GDM1 (cell line): ENCODE measurements around the gene AUTS2.

Experiments
- DNase-seq: peaks from one replicate; lab custom pipeline; 2025; lab: John Stamatoyannopoulos, UW

Gene AUTS2

DNA sequence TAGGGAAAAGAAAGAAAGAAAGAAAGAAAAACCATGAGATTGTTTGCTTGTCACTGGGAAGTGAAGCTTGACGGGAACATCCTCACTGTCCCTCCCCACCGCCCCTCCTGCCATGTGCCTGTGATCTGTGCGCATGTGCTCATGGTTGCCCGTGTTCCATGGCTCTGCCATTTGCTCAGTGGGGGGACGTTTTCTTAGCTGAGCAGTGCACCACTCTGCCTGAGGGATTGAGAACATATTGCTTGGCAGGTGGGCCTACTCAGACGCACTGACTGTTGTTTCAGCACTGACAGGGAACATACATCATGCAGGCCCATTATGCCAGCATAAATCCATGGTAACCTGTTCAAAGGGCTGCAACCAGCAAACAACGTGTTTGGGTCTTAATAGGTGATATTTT lies 785.7 kb downstream of the AUTS2 start:
- DNase-seq, result no peak

DNA sequence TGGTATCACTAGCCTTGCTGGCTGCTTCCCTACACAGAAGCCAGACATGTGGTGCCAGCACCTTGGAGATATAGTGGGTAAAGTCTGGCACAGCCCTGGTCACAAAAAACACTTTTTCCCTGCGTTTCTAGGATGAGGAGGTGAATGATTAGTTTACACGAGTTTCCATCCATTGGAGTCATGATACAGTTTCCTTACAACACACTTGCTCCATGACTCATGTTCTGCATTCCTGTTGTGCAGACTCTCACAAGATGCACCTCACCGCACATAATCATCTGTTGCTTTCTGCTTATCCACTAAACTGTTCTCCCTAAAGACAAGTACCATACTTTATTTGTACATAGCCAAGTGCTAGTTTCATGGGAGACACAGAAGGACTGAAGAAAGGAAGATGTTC lies 786.6 kb downstream of the AUTS2 start:
- DNase-seq, result no peak

DNA sequence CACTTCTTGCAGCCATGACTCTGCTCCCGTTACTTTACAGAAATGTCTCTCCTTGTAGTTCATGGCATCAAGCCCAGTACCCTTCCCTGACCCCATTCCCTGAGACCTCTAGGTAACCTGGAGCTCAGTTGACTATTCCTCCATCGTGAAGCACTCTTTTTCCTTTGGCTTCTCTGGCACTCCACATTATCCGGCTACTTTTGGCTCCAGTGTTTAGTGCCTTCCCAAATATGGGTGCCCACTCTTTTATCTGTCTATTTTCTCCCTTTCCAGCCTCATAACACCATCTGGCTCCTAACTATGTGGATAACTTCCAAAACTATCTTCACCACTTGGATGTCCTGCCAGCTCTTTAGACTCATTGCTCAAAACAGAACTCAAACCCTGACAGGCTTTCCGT lies 788.9 kb downstream of the AUTS2 start:
- DNase-seq, result no peak

DNA sequence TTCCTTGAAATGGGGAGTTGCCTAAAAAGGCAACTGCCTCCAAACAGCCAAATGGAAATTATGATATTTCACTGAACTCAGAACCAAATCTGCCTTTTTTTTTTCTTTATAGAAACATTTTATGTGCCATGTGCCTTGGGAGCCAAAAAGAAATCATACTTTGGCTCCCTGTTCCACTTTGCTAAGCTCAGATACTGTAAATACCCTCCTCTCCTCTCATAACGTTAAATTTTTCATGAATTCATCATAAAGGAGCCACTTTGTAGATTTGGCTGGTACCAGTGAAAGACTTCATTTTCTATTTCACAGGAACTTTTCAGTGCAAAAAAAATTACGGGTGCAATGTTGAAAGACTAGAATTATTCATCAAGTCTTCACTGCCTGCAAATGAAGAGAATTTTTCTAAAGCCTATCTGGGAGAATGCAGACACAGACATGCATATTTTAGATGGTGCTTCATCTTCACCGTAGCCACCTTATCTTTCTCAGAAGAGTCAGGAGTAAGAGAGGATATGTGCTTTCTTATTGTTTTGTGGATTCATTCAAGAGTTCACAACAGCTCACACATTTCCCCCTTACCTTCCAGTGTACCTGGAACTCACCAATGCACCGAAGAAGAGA lies 791.4 kb downstream of the AUTS2 start:
- DNase-seq, result no peak

DNA sequence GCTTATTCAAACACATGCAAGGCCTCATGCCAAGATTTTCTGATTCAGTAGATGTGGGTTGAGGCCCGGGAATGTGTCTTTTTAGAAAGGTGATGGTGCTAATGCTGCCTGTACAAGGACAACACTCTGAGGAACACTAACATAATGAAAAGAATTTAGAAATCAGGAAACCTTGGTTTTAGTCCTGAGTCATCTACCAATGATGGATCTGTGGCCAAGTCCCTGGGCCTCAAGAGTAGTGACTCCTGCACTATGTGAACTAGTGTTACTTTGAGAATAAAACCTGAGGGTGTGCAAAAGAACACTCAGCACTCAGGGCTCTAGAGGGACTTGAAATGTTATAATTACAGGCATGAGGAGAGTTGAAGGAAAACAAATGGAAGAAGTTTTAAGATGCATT lies 792.0 kb downstream of the AUTS2 start:
- DNase-seq, result no peak

DNA sequence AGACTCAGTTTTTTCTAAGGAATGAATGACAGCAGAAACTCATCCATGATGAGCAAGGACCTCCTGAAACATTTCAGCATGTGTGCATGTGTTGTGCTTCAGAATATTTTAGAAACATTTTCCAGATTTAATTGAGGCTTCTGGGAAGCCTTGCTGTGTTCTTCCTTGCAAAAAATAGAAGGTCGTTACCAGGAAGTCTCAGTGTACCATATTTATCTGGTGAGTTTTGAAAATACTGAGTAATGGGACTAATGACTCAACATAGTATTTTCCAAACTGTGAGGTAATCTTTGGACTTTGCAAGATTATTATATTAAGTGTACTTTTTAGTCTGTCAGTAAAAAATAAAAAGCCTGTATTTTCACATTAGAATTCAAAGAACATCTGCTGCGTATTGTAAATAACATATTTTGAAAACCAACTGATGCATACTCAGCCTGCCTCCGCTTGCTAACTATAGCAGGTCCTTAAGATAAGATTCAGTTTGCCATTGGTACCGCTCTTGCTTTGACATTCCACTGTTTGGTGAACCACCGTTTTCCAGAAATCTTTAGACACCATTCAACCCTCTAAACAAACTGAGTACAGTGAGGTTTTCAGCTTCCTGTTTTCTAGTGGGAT lies 794.1 kb downstream of the AUTS2 start:
- no peak for DNase-seq

DNA sequence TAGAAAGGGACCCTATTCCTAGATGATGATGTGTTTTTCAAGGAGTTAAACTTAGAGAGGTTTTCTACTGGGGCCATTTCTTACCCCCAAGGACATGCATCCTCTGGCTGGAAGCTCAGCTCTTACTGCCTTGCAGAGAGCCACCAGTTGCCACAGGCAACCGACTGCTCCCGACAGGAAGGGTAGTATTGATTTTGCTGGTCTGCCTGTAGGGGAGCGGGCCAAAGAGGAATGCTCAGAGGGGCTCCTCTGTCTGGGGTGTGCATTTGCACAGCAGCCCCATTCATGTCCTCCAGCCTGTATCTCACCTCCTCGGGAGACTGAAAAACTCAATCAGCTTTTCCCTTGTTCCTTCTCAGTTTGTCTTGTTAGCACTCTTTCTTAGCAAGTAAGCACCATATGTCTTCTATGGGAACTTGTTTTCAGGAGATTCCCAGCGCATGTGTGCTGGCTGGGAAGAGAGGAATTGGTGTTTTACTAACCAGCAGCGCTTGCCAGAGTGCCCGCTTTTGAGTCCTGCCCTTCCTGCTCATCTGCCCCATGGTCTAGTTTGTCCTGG lies 794.7 kb downstream of the AUTS2 start:
- no peak for DNase-seq

DNA sequence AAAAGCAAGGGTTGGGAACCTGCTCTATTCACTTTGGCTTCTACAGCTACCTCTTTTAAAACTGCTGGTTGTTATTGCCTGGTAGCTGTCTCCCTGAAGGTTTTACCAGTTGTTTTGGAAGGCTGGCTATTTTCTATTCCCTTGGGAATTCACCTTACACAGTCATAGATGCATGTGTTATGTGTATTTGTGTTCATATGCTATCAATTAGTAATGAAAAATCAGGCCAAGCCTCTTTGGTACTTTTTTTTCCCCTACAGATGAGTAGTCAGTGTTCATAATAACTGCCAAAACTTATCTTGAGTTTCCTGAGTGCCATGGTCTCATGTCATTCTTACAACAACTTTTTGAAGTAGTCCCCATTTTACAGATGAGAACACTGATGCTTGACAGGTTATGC lies 795.7 kb downstream of the AUTS2 start:
- DNase-seq, result no peak

DNA sequence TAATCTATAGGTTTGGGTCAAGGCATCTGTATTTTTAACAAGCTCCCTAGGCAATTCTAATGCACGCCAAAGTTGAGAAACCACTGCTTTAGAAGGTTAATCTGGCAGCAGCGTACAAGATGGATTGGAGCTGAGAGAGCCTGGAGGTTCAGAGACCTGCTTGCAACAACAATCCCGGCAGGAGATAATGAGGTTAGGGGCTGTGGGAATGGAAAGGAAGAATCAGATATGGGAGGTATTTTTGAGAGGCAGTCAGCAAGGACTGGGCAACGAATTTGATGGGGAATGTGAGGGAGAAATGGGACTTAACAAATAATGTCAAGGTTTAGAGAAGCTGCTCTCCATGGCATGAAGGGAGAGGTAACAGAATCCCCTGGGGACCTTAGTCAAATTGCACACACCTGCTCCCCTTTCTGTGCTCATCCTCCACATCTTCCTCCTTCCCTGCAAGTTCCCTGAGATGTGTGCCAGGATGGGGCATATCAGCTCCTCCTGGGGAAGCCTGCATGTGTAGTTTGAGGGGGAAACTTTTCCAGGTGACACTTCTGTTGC lies 802.6 kb downstream of the AUTS2 start:
- DNase-seq, result no peak

DNA sequence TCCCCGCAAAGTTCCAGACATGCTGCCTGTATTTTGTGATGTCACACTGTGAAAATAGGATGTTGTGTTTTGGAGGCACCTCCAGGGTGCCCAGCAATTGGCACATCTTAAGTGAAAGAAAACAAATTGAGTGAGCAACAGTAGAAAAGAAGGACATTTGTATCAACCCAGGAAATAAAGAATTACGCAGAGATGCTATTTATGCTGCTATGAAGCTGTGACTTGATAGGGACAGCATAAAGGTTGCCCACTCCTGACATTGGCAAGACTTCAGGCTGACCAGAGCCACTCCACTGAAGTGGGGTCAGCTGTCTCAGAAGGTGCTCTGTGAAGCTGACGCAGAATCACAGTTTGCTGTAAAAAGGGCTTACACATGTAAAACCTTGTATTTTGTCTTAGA lies 803.8 kb downstream of the AUTS2 start:
- DNase-seq, result no peak

DNA sequence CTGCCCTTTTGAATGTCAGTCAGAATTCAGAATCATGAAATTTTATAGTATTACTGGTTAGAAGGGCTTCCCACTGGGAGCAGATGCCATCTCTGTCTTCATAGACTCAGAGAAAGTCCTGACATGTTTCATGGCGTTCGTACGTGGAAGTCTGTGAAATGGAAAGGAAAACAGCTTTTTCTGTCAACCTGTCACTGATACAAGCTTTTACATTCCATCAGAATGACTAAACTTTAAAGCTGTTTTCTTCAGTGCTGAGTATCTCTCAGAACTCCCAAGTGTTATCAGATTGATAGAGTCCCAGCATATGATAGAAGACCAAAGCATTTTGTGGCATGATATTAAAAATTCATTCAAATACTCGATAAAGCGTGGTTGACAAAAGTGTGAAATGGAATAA lies 807.0 kb downstream of the AUTS2 start:
- no peak for DNase-seq

DNA sequence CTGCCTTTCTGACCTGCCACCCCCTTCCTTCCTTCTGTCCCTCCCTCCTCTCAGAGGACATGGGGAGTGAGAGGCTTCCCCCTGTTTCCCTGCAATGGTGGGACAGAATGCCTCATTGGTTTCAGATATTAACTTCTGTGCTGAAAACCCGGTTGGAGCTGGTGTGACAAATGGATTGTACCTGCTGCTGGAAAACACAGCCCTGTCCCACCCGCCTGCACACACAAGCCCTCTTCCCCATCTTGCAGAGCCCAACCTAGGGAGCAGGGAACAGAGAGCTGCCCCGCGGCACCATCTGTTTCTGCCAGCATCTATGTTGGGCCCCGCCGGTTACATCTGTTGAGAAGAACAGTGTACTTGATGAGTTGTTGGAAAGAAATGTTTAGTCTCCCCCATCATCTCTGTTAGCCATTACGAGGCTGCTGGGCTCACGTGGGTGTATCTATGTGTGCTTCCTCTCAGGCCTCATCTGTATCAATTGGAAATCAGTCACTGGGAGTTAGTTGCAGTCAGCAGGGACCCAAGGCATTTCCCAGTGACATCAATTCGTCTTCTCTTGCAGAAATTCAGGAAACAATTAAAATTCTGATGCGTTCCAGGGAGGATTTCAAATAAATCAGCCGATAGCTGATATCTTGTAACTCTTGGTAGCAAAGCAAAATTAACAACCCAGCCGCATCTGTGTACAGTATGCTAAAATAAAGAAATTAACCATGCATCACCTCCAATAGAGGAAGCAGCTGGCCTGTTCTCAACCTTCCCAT lies 808.1 kb downstream of the AUTS2 start:
- no peak for DNase-seq

DNA sequence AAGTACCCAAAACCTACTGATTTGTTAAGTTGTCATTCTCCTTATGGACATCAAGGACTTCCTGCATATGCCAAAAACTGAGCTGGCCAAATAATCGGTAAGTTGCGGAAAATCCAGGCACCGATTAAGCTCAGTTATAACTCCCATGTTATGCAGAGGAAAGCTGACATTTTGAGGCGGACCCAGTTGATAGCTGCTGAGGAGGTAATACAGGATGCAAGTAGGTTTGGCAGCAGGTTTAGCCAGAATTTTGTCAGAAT lies 808.6 kb downstream of the AUTS2 start:
- DNase-seq, result no peak

DNA sequence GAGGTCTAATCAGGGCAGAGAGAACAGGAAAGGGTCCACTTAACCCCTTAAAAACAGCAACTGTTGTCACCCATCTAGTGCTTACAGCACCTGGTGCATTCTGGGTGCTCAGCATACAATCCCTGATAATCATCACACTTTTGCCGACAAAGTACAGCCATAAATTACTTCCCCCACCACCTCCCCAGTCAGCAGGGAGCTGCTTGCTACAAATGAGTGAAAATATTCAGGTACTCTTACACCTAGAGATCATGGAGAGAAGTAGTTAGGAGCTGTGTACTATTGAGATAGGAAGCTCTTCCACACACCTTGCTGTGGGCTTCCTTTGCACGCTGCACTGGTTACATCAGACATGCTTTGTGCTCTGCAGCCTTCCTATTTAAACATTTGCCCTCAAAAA lies 810.2 kb downstream of the AUTS2 start:
- no peak for DNase-seq

DNA sequence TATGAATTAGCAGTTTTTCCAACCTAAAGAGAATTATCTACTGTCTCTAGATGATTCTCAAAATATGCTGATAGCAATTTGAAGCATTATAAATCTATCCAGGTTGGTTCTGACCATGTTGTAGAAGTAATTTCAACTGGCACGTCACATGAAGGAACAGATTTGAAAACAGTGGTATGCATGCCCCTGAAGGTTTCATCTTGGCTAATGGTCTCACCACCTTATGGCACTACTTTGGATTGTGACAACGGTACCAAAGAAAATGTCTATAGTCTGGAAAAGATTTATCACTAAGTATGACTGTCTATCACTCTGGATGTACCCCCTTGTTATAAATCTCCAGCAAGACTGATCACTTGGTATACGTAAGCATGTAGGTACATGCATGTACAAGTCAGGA lies 810.6 kb downstream of the AUTS2 start:
- DNase-seq, result no peak

DNA sequence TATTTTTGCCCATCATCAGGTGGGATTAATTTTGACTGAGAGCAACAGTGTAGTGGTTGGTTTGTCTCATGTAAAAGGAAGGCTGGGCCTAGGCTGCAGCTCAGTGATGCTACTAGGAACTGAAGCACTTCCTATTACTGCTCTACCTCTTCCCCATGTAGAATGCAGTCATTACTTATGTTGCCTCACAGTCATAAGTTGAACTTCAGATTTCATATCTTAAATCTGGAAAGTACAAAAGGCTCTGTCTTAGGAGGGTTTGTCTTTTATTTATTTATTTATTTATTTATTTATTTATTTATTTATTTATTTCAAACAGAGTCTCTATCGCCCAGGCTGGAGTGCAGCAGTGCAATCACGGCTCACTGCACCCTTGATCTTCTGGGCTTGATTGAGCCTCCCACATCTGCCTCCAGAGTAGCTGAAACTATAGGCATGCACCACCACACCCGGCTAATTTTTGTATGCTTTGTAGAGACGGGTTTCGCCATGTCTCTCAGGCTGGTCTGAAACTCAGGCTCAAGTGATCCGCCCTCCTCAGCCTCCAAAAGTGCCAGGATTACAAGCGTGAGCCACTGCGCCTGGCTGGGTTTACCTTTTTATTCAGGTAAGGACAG lies 812.0 kb downstream of the AUTS2 start:
- DNase-seq, result no peak

DNA sequence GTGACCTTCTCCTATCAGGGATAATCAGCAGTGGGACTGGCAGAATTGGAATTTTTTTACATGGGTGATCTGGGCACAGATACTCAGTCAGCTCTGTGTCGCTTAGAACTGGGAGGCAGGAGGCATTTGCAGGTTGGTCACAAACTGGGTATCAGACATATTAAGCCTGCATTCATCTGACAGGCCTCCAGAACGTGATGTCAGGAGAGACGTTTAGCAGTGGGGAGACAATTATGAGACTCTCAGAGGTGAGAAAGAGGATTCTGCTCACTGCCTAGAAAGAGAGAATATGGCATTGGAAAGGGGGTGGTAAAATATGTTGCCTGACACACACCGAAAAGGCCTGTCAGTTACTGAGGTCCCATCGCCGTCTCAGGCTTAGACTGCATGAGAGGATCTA lies 816.1 kb downstream of the AUTS2 start:
- no peak for DNase-seq

DNA sequence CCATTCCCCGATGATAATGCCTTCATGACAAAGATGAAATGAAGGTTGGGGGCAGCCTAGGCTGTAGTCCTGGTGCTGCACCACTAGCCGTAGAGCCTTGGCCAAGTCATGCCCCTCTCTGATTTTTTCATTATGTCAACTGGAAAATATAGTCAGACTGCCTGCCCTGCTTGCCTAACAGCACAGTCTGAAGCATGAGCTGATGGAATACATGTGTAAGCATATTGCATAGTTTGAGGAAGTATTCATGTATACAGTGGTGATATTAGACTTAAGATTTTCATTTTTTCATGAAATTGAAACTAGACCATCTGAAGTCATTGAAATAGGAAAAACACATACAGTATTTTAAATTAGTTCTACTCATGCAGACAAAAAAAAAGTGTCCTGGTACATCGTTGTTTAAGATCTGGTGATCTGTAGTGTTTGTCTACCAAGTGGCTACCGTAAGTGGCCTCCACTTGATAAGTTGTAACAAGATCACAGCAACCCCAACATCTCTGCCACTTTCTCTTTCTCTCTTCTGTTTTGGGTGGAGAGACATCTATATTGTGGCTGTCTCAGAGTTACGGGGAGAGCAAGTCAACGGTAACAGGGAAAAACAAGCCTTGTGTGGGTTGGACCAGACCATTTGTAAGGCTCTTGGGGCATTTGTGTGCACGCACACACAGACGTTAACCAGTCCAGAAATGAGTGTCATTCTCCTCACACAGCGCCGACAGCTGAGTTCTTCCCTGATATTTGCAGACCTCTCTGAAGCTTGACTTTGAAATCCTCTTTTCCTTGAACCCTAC lies 817.1 kb downstream of the AUTS2 start:
- DNase-seq, result no peak

DNA sequence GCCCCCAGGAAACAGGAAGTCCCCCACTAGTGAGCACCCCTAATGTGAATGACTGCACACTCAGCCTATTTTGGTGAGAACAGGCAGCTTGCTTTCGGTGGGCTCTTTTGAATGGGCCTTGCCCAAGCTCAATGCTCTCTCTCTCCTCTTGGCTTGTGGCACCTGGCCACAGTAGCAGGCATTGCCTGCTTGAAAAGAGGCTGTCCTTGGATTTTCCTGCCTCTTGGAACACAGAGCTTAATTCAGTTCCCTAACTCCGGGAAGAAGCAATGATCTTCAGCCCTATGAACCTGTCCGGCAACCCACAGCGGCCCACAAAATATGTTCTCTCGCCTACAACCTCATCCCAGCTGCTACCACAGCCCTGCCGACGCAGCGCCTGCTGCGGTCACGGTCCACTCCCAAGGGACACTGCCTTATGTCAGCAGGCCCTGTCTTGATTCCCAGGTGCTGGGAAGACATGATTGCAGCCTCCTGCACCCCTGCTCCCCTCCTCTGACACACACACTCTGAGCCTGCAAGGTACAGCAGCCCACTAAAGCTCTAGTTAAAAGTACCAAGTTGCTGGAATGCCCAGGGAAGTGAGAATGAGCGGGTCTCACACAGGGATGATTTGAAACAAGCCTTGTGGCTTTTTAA lies 818.2 kb downstream of the AUTS2 start:
- no peak for DNase-seq

DNA sequence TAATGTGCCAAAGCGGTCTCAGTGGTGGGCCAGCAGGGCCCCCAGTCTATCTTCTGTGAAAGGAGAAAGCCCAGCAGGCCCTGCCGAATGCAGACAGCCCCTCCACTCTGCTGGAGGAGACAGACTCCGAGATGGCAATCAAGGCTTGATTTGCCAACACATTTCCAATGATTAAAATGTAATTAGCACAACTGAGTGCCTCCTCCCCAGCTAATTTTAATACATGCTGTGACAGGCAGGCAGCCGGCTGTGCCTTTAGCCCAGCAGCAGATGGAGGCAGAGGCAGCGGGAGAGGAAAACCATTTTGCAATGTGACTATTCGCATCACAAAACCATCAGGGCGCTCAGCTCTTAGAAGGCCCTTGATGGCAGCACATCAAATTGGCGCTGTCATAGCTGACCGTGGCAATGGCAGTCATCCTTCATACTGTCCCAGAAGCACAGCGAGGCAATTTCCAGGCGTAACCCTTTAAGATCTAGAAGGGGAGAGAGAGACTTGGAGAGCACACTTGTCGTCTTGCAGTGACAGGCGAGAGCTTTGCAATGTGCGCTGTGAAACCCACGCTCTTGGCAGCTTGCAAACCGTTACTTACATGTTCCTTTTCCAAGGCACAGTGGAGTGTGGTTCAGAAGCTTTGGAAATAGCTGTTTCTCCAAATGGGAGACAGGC lies 818.8 kb downstream of the AUTS2 start:
- DNase-seq, result no peak
